22Rv1 (cell line): ENCODE results near the gene FASTK.

Source experiments
- CTCF ChIP-seq: fragments of 450-650 bp; IDR thresholded peaks from 2 replicates; pipeline ENCODE4 v1.5.1; 2017; ENCODE audit warnings: mild to moderate bottlenecking
- ZFX ChIP-seq: fragments of 450-650 bp; IDR thresholded peaks from 2 replicates; pipeline ENCODE4 v1.6.1; 2017; ENCODE audit warnings: antibody characterized with exemption, borderline replicate concordance

DNA sequence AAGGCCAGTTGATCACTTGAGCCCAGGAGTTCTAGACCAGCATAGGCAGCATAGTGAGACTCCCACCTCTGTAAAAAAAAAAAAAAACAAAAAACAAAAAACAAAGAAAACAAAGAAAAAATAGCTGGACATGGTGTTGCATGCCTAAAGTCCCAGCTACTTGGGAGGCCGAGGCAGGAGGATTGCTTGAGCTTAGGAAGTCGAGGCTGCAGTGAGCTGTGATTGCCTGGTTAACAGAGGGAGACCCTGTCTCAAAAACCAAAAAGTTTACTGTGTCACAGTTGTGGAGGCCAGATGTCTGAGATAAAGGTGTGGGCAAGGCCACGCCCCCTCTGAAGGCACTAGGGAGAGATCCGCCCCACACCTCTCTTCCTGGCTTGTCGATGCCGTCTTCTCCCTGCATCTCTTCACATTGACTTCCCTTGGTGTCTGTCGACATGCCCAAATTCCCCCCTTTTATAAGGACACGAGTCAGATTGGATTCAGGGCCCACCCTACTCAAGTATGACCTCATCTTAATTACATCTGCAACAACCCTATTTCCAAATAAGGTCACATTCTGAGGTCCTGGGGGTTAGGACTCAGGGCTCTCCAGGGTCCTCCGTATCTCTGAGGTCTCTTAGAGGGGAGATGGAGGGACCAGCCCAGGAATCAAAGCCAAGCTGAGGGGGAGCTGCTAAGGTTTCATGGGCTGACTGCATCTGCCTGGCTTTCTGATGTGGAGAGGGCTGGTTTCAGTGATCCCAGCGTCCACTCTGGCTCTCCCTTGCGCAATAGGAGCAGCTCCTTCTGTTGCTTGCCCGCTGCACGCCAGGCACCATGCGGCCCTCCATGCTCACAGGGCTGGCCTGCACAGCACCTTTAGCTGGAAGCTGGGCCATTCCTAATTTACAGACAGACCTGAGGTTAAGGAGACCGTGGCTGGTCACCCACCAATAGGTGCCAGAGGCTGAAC lies 28.8 kb upstream of the FASTK start:
- TF ChIP-seq CTCF (no peak), ZFX (no peak)
